SIG-M5 (cell line): Measurements from ENCODE around the gene SF3A2.

ENCODE experiments used
- DNase-seq: peaks from one replicate; lab custom pipeline; 2025; lab: John Stamatoyannopoulos, UW

Gene SF3A2

GRCh38 chr19:2240881-2241760, 4.5 kb downstream of the SF3A2 start:
- DNase-seq = no peak

GRCh38 chr19:2242092-2242537, 5.5 kb downstream of the SF3A2 start:
- no peak for DNase-seq

DNA sequence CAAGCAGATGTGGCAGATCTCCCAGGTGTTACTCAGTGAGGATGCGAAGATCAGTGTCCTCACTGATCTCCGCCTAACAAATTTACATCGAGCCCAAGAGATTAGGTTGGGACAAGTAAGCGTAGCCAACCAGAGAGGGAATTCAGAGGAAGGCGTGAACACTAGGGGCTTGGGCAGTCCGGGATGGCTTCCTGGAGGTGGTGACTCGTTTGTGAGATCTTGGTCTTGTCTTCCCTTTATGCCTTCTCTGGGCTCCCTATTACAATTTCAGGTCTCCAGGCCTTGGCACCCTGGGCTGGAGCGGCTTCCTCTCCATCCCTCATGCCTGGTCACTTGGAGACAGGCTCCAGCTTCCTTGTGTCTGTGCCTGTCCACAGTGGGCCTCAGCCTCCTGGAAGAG, 6.2 kb downstream of the SF3A2 start:
- DNase-seq = no peak

DNA sequence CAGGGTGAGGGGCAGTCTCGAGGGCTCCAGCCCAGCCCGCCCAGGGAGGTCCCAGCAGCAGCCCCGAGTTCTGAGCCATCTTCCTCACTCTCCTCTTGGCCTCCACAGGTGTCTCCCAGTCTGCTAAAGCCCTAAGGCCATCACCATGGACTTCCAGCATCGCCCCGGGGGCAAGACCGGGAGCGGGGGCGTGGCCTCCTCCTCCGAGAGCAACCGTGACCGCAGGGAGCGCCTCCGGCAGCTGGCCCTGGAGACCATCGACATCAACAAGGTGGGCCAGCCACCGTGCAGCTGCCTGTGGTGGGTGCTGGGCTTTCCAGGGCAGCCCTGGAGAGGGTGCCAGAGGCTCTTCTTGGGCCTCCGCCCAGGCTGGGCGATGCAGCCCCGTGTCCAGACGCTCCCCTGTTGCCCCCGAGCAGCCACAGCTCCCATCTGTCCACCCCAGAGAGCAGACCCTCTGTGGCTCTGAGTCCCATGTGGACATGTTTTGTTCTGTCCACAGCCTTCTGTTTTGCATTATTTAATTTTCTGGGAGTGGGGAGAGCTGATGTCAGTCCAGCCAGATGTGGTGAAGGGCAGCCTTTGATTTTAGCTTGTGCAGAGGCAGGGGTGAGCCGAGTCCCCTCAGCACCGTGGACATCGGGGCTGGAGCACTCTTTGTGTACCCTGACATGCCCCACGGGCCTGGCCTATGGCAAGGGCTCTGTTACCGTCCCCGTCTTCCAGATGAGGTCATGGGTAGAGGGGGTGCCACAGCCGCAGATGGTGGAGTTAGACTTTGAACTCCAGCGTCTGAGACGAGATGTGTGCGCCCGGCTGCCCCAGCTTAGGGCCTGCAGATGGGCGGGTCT, 6.9 kb downstream of the SF3A2 start:
- no peak for DNase-seq

DNA sequence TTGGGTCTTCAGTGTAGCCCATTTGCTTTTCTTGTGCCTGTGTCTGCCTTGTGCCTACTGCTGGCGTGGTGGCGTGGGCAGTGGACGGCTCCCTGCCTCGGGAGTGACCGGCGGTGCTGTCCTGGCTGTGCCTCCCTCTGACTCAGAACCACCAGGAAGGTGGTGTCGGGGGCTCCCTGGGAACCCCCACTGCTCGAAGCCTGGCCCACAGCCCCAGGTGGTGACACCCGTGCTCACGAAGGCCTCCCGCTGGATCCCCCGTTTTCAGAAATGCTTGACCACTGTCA, 7.4 kb downstream of the SF3A2 start:
- DNase-seq = no peak

DNA sequence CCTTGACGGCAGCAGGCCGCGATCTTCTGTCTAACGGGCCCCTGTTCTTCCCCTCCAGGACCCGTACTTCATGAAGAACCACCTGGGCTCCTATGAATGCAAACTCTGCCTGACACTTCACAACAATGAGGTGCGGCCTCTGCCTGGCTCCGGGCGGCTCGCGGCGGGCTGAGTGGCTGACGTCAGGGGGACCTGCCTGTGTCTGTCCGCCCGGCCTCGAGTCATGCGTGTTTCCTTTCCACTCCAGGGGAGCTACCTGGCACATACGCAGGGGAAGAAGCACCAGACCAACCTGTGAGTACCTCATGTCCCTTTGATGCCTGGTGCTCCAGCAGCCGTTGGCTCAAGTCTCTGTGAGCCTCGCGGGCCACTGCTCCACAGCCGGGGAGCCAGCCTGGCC, 7.9 kb downstream of the SF3A2 start:
- DNase-seq = no peak

DNA sequence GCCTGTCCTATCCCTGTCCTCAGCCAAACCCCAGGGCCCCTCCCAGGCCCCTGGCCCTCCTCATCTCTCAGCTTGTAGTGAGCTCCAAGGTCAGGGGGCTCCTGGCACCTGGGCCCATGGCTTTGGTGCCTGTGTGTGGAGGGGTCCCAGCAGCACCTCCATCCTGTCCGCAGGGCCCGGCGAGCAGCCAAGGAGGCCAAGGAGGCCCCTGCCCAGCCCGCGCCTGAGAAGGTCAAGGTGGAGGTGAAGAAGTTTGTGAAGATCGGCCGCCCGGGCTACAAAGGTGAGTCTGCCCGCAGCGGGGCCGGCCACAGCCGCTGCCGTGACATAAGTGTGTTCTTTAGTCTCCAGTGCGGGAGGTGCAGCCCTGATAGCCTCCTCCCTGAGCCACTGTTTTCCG, 8.6 kb downstream of the SF3A2 start:
- no peak for DNase-seq

DNA sequence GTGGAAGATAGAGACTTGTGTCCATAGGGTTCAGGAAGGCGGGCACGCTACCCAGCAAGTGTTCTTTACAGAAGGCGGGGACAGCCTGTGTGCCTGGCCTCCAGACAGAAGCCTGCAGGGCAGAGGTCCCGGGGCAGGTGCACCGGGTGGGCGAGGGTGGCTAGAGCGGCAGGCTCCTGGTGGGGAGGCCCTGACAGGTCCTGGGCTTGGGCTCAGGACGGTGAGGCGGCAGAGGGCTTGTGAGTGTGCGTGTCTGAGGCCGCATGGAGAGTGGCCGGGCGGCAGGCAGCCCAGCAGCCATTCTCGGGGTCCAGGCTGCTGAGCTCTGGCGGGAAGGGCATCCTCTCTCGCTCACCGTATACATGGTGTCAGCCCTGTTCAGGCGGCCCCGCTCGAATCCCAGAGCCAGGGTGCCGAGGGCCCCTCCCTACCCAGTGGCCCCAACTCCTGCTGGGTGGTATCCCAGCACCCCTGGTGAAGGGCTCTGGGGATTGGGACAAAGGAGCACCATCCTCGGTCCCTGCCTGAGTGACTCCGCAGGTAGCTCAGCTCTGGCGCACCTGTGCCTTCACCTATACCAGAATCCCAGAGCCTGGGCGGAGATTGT, 9.5 kb downstream of the SF3A2 start:
- no peak for DNase-seq

GRCh38 chr19:2246801-2247361, 10.3 kb downstream of the SF3A2 start:
- DNase-seq = no peak

- no peak for DNase-seq
Measured at GRCh38 chr19:2247433-2248101, 10.9 kb downstream of the SF3A2 start.

DNA sequence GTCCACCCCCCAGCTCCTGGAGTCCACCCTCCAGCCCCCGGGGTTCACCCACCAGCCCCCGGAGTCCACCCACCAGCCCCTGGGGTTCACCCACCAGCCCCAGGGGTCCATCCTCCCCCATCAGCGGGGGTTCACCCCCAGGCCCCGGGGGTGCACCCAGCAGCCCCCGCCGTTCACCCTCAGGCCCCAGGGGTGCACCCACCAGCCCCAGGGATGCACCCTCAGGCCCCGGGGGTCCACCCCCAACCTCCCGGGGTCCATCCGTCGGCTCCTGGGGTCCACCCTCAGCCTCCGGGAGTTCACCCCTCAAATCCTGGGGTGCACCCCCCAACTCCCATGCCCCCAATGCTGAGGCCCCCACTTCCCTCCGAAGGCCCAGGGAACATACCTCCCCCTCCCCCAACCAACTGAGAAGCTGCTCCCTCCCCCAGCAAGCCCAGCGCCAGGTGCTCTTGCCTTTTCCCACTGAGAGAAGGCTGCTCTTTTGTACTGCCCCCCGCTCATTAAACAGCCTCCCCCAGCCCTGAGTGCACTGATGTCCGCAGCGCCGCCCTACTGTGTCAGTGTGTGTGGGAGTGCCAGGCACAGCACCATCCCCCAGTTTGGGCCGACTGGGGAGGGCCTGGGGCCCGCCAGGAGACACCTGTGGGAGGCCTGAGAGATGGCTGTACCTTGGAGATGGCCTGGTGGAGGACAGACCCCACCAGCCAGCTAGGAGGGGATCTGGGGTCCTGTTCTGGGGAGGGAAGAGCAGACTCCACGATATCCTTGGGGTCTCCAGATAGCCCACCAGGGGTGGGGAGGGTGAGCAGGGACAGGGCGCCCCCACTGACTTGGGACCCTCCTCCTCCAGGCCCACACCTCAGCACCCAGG, 11.7 kb downstream of the SF3A2 start:
- DNase-seq = no peak

GRCh38 chr19:2249010-2249866, 12.6 kb downstream of the SF3A2 start, which contains the start of gene AMH:
AMH (plus strand) TSS chr19:2249323; CDS start chr19:2249333, 10 bp downstream.
- no peak for DNase-seq

- no peak for DNase-seq
Measured at GRCh38 chr19:2249880-2250765, 13.5 kb downstream of the SF3A2 start.

DNA sequence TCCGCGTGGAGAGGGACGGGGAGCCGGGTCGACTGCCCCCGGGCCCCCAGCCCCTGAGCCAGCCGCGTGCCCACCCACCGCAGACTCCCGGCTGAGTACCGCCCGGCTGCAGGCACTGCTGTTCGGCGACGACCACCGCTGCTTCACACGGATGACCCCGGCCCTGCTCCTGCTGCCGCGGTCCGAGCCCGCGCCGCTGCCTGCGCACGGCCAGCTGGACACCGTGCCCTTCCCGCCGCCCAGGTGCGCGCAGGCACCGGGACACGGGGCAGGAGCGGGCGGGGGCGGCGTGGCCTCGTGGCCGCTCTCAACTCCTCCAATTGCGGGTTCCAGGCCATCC, 14.1 kb downstream of the SF3A2 start:
- no peak for DNase-seq

DNA sequence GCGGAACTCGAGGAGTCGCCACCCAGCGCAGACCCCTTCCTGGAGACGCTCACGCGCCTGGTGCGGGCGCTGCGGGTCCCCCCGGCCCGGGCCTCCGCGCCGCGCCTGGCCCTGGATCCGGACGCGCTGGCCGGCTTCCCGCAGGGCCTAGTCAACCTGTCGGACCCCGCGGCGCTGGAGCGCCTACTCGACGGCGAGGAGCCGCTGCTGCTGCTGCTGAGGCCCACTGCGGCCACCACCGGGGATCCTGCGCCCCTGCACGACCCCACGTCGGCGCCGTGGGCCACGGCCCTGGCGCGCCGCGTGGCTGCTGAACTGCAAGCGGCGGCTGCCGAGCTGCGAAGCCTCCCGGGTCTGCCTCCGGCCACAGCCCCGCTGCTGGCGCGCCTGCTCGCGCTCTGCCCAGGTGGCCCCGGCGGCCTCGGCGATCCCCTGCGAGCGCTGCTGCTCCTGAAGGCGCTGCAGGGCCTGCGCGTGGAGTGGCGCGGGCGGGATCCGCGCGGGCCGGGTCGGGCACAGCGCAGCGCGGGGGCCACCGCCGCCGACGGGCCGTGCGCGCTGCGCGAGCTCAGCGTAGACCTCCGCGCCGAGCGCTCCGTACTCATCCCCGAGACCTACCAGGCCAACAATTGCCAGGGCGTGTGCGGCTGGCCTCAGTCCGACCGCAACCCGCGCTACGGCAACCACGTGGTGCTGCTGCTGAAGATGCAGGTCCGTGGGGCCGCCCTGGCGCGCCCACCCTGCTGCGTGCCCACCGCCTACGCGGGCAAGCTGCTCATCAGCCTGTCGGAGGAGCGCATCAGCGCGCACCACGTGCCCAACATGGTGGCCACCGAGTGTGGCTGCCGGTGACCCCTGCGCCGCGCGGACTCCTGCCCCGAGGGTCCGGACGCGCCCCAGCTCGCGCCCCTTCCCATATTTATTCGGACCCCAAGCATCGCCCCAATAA, 14.8 kb downstream of the SF3A2 start:
- no peak for DNase-seq

- DNase-seq = no peak
Measured at GRCh38 chr19:2252055-2252796, 15.6 kb downstream of the SF3A2 start.

- no peak for DNase-seq
Measured at GRCh38 chr19:2252797-2253105, 16.1 kb downstream of the SF3A2 start.
